Stimulated activated CD4-positive, alpha-beta T cell treated with anti-CD3 and anti-CD28 coated beads, TNF-alpha, amount 100 ng/mL, for 48 hours (primary cell): ENCODE results near the gene PCDHGA11.
A peak's percentile ranks its signal among the peaks of the same experiment; 100 is the strongest.
"Not testable (repeated sequence)": the region's sequence is repeated elsewhere in the genome, so short reads cannot be mapped to it uniquely, and the experiment has no call there.

ENCODE experiments used
- DNase-seq, 3 donors: peaks; one replicate each; pipeline ENCODE4 v3.0.0-alpha.2; 2020; ENCODE audit warnings: low read depth in 3 of 3

The PCDHGA11 gene

GRCh38 chr5:141420855-141421488 is at the start of gene PCDHGA11:
Gene PCDHGA11, plus strand, starts transcription at chr5:141421051. Its CDS starts 177 bp downstream, at chr5:141421228.
- DNase-seq, result peak in 1 of 3 donors; percentile 24

GRCh38 chr5:141371572-141372475 is 49.0 kb upstream of the PCDHGA11 start:
- no peak for DNase-seq

- no peak for DNase-seq
Measured at GRCh38 chr5:141373673-141374317, 47.1 kb upstream of the PCDHGA11 start, which contains the start of gene PCDHGA6. Gene PCDHGA6, plus strand, starts transcription at chr5:141373891. Its CDS starts 193 bp downstream, at chr5:141374084.

GRCh38 chr5:141374627-141375026 is 46.2 kb upstream of the PCDHGA11 start:
- no peak for DNase-seq

GRCh38 chr5:141375444-141376155 is 45.3 kb upstream of the PCDHGA11 start:
- DNase-seq, result not testable (repeated sequence)

GRCh38 chr5:141382469-141383294 is 38.2 kb upstream of the PCDHGA11 start, which contains the start of gene PCDHGA7:
Gene PCDHGA7, plus strand, starts transcription at chr5:141382742. Its CDS starts 158 bp downstream, at chr5:141382900.
- DNase-seq, result no peak

GRCh38 chr5:141383345-141383744 is 37.5 kb upstream of the PCDHGA11 start:
- no peak for DNase-seq

- DNase-seq, result no peak
Measured at GRCh38 chr5:141384471-141385267, 36.2 kb upstream of the PCDHGA11 start.

GRCh38 chr5:141387557-141388311 is 33.1 kb upstream of the PCDHGA11 start, which contains the start of gene PCDHGB4:
Gene PCDHGB4, plus strand, starts transcription at chr5:141387698. Its CDS starts 187 bp downstream, at chr5:141387885.
- DNase-seq, result not testable (repeated sequence)

- DNase-seq, result no peak
Measured at GRCh38 chr5:141388661-141389060, 32.2 kb upstream of the PCDHGA11 start.

- DNase-seq, result no peak
Measured at GRCh38 chr5:141389153-141390042, 31.5 kb upstream of the PCDHGA11 start.

GRCh38 chr5:141392429-141393198 is 28.2 kb upstream of the PCDHGA11 start, which contains the start of gene PCDHGA8:
Gene PCDHGA8, plus strand, starts transcription at chr5:141392633. Its CDS starts 181 bp downstream, at chr5:141392814.
- no peak for DNase-seq

GRCh38 chr5:141393267-141393666 is 27.6 kb upstream of the PCDHGA11 start:
- no peak for DNase-seq

GRCh38 chr5:141394401-141395187 is 26.3 kb upstream of the PCDHGA11 start:
- not testable (repeated sequence) for DNase-seq

- peak in 1 of 3 donors; percentile 24 for DNase-seq
Measured at GRCh38 chr5:141397756-141398551, 22.9 kb upstream of the PCDHGA11 start, which contains the start of gene PCDHGB5. Gene PCDHGB5, plus strand, starts transcription at chr5:141397947. Its CDS starts 181 bp downstream, at chr5:141398128.
